H1 (cell line): ENCODE results near the gene ARRDC2. TPM values are rescaled to one million over a fixed set of nuclear protein-coding genes. Genes with fewer than 3 reads are reported as not detected.

Source experiments
- CTCF ChIA-PET: fragments of 300-600 bp; sonication (Branson Sonifier 250); formaldehyde crosslinking; loops from one replicate; lab custom pipeline; 2021; ENCODE audit not compliant: partially characterized antibody; lab: Charles Lee
- POLR2A ChIA-PET: fragments of 300-600 bp; sonication (Branson Sonifier 250); formaldehyde crosslinking; loops from one replicate; lab custom pipeline; 2021; ENCODE audit warnings: inconsistent platforms; ENCODE audit not compliant: partially characterized antibody; lab: Charles Lee
- DNase-seq, 2 experiments: peaks; one replicate each; pipeline versions ENCODE4 v3.0.0 to v3.0.0-alpha.2; 2010 to 2022; ENCODE audit warnings: low spot score in 2 of 2, low read depth in 1 of 2, mixed read lengths in 1 of 2
- FAIRE-seq: peaks from 2 replicates; lab custom pipeline; 2011; peaks lifted over from hg19 to GRCh38; lab: Jason Lieb, UNC
- H2AFZ ChIP-seq: 2 replicates; pipeline ENCODE4 v1.8.1; 2012; ENCODE audit warnings: low read length, inconsistent platforms
- H2AK5ac ChIP-seq: 2 replicates; pipeline ENCODE4 v1.6.1; 2013; ENCODE audit warnings: low read depth, low read length
- H2BK120ac ChIP-seq: replicated peaks from 2 replicates; pipeline ENCODE3; 2013; ENCODE audit warnings: low read depth, low read length, inconsistent platforms
- H2BK12ac ChIP-seq: 2 replicates; pipeline ENCODE4 v1.6.1; 2013; ENCODE audit warnings: low read depth, low read length
- H2BK15ac ChIP-seq: 2 replicates; pipeline ENCODE4 v1.6.1; 2013; ENCODE audit warnings: low read length
- H2BK20ac ChIP-seq: 2 replicates; pipeline ENCODE4 v1.6.1; 2013; ENCODE audit warnings: low read length
- H2BK5ac ChIP-seq: 2 replicates; pipeline ENCODE4 v1.6.1; 2013; ENCODE audit warnings: low read depth, low read length
- H3K14ac ChIP-seq: 2 replicates; pipeline ENCODE4 v1.6.1; 2013; ENCODE audit warnings: inconsistent platforms; ENCODE audit not compliant: insufficient read length
- H3K18ac ChIP-seq: 2 replicates; pipeline ENCODE4 v1.6.1; 2013; ENCODE audit warnings: low read length; ENCODE audit errors: extremely low read depth
- H3K23ac ChIP-seq: 2 replicates; pipeline ENCODE4 v1.6.1; 2013; ENCODE audit warnings: inconsistent platforms; ENCODE audit not compliant: insufficient read length
- H3K23me2 ChIP-seq: 2 replicates; pipeline ENCODE4 v1.6.1; 2013; ENCODE audit warnings: low read depth, low read length
- H3K27ac ChIP-seq: 2 replicates; pipeline ENCODE4 v1.6.1; 2011; ENCODE audit warnings: low read depth, low read length, inconsistent platforms
- H3K27me3 ChIP-seq, 4 experiments: replicated peaks in 1 of 4; 1 replicate in 1 of 4; 2 replicates in 3 of 4; pipeline versions ENCODE4 v1.6.1 to v1.8.1; 2011 to 2013; ENCODE audit warnings: low read length in 3 of 4, mild to moderate bottlenecking in 3 of 4, inconsistent platforms in 2 of 4, mixed read lengths in 2 of 4, moderate library complexity in 1 of 4; ENCODE audit not compliant: control insufficient read depth in 3 of 4, insufficient read depth in 3 of 4; ENCODE audit errors: extremely low read depth in 1 of 4
- H3K36me3 ChIP-seq, 4 experiments: 2 replicates each; pipeline versions ENCODE4 v1.6.1 to v1.8.1; 2011 to 2013; ENCODE audit warnings: mild to moderate bottlenecking in 4 of 4, low read length in 3 of 4, moderate library complexity in 2 of 4, control low read depth in 1 of 4, inconsistent platforms in 1 of 4; ENCODE audit not compliant: insufficient read depth in 4 of 4, control insufficient read depth in 2 of 4
- H3K4ac ChIP-seq: replicated peaks from 2 replicates; pipeline ENCODE3; 2013; ENCODE audit warnings: low read length, low read depth, mixed read lengths, inconsistent platforms; ENCODE audit not compliant: insufficient read length
- H3K4me1 ChIP-seq, 4 experiments: replicated peaks in 1 of 4; 1 replicate in 1 of 4; 2 replicates in 3 of 4; pipeline versions ENCODE4 v1.6.1 to v1.8.1; 2011 to 2013; ENCODE audit warnings: low read length in 3 of 4, inconsistent platforms in 2 of 4, mixed read lengths in 1 of 4; ENCODE audit not compliant: insufficient read depth in 4 of 4, control insufficient read depth in 3 of 4
- H3K4me2 ChIP-seq, 2 experiments: 2 replicates each; pipeline versions ENCODE4 v1.6.1 to v1.8.1; 2011 to 2013; ENCODE audit warnings: low read depth in 2 of 2, low read length in 2 of 2, control low read depth in 1 of 2, inconsistent platforms in 1 of 2, mild to moderate bottlenecking in 1 of 2; ENCODE audit not compliant: insufficient read depth in 1 of 2
- H3K4me3 ChIP-seq, 4 experiments: fragments of 200-600, 300-600 bp in 1 of 4; sonication (generic), shearing (Covaris generic), sonication (Bioruptor Twin) in 1 of 4; 2 replicates each; pipeline versions ENCODE4 v1.5.1 to v1.8.1; 2011 to 2016; ENCODE audit warnings: low read length in 4 of 4, low read depth in 3 of 4, control low read depth in 2 of 4, inconsistent platforms in 2 of 4, mild to moderate bottlenecking in 2 of 4, mixed read lengths in 1 of 4, moderate library complexity in 1 of 4; ENCODE audit not compliant: insufficient read depth in 2 of 4; ENCODE audit errors: extremely low read depth in 1 of 4
- H3K56ac ChIP-seq: replicated peaks from 2 replicates; pipeline ENCODE3; 2013; ENCODE audit warnings: low read depth, mild to moderate bottlenecking, mixed read lengths, low read length, inconsistent platforms; ENCODE audit not compliant: insufficient read length
- H3K79me1 ChIP-seq: 2 replicates; pipeline ENCODE4 v1.6.1; 2013; ENCODE audit warnings: low read depth, low read length, control low read depth
- H3K79me2 ChIP-seq, 2 experiments: 2 replicates each; pipeline versions ENCODE4 v1.6.1 to v1.8.1; 2012 to 2013; ENCODE audit warnings: low read length in 2 of 2, mild to moderate bottlenecking in 2 of 2, inconsistent platforms in 1 of 2; ENCODE audit not compliant: insufficient read depth in 2 of 2, control insufficient read depth in 1 of 2
- H3K9ac ChIP-seq, 4 experiments: replicated peaks in 1 of 4; 1 replicate in 1 of 4; 2 replicates in 3 of 4; pipeline versions ENCODE4 v1.6.1 to v1.8.1; 2011 to 2013; ENCODE audit warnings: low read depth in 3 of 4, low read length in 3 of 4, control low read depth in 2 of 4, mild to moderate bottlenecking in 2 of 4, moderate library complexity in 2 of 4, inconsistent platforms in 1 of 4; ENCODE audit errors: extremely low read depth in 1 of 4
- H3K9me3 ChIP-seq, 2 experiments: 2 replicates each; pipeline versions ENCODE4 v1.6.1 to v1.8.1; 2012 to 2013; ENCODE audit warnings: mild to moderate bottlenecking in 2 of 2, moderate library complexity in 2 of 2, control low read depth in 1 of 2, inconsistent platforms in 1 of 2, low read depth in 1 of 2, low read length in 1 of 2, mixed read lengths in 1 of 2; ENCODE audit not compliant: insufficient read depth in 2 of 2
- H4K20me1 ChIP-seq, 2 experiments: replicated peaks in 1 of 2; 2 replicates each; pipeline versions ENCODE3 to v1.8.1; 2011 to 2013; ENCODE audit warnings: inconsistent platforms in 2 of 2, low read length in 2 of 2, mild to moderate bottlenecking in 1 of 2; ENCODE audit not compliant: insufficient read depth in 2 of 2, control insufficient read depth in 1 of 2
- H4K5ac ChIP-seq: 2 replicates; pipeline ENCODE4 v1.6.1; 2013; ENCODE audit warnings: low read length, low read depth, mixed read lengths, inconsistent platforms; ENCODE audit not compliant: insufficient read length
- H4K8ac ChIP-seq: 2 replicates; pipeline ENCODE4 v1.8.0; 2013; ENCODE audit warnings: mild to moderate bottlenecking, moderate library complexity, low read length, inconsistent platforms; ENCODE audit not compliant: insufficient read depth; ENCODE audit errors: extremely low read depth
- H4K91ac ChIP-seq: replicated peaks from 2 replicates; pipeline ENCODE3; 2013; ENCODE audit warnings: low read length, mixed read lengths, inconsistent platforms; ENCODE audit not compliant: insufficient read length
- ASH2L ChIP-seq: fragments of 200-600, 300-600 bp; sonication (generic); IDR thresholded peaks from one replicate; pipeline ENCODE4 v1.7.1; 2017; ENCODE audit warnings: low read length
- CBX5 ChIP-seq: fragments of 300-800, 300-1000 bp; sonication (generic); IDR thresholded peaks from 2 replicates; pipeline ENCODE4 v1.7.1; 2016; ENCODE audit warnings: antibody characterized with exemption, low read length, low read depth
- GABPA ChIP-seq: IDR thresholded peaks from 2 replicates; pipeline ENCODE4 v1.6.1; 2011; ENCODE audit warnings: mild to moderate bottlenecking, low read length, moderate library complexity, borderline replicate concordance; ENCODE audit not compliant: insufficient read depth
- JUND ChIP-seq: IDR thresholded peaks from 2 replicates; pipeline ENCODE4 v1.6.1; 2011; ENCODE audit warnings: mild to moderate bottlenecking, improper control_type of control experiment, low read length
- KDM1A ChIP-seq: fragments of 200-600, 300-600 bp; sonication (generic); IDR thresholded peaks from 2 replicates; pipeline ENCODE4 v1.7.1; 2016; ENCODE audit warnings: mild to moderate bottlenecking, low read length, borderline replicate concordance
- KDM4A ChIP-seq: IDR thresholded peaks from one replicate; pipeline ENCODE4 v1.7.1; 2012; ENCODE audit warnings: low read depth, mild to moderate bottlenecking, moderate library complexity, low read length, inconsistent platforms; ENCODE audit not compliant: severe bottlenecking
- NRF1 ChIP-seq: IDR thresholded peaks from 2 replicates; pipeline ENCODE4 v1.6.1; 2011; ENCODE audit warnings: mild to moderate bottlenecking, low read depth, low read length, improper control_type of control experiment
- RAD21 ChIP-seq, 2 experiments: IDR thresholded peaks in 1 of 2; conservative IDR thresholded peaks in 1 of 2; 2 replicates each; pipeline ENCODE4 v1.6.1; 2011; ENCODE audit warnings: low read depth in 2 of 2, low read length in 2 of 2, improper control_type of control experiment in 1 of 2, inconsistent platforms in 1 of 2, mild to moderate bottlenecking in 1 of 2, moderate library complexity in 1 of 2
- SP2 ChIP-seq: IDR thresholded peaks from 2 replicates; pipeline ENCODE4 v1.6.1; 2012; ENCODE audit warnings: mild to moderate bottlenecking, low read length, inconsistent platforms
- SP4 ChIP-seq: IDR thresholded peaks from 2 replicates; pipeline ENCODE4 v1.6.1; 2012; ENCODE audit warnings: low read length, inconsistent platforms
- TAF1 ChIP-seq: IDR thresholded peaks from 2 replicates; pipeline ENCODE4 v1.6.1; 2011; ENCODE audit warnings: mild to moderate bottlenecking, low read depth, low read length
- TBP ChIP-seq: IDR thresholded peaks from 2 replicates; pipeline ENCODE4 v1.6.1; 2011; ENCODE audit warnings: low read depth, low read length, improper control_type of control experiment
- USF2 ChIP-seq: IDR thresholded peaks from 2 replicates; pipeline ENCODE4 v1.6.1; 2011; ENCODE audit warnings: low read length, improper control_type of control experiment
- WGBS, 2 experiments: shearing (Covaris generic) in 1 of 2; methylation state at CpG; one replicate each; pipeline versions ENCODE4 v1.1.6 to v1.1.7; 2013 to 2015; ENCODE audit warnings: low lambda C conversion rate in 2 of 2, mixed read lengths in 2 of 2, inconsistent platforms in 1 of 2, low coverage in 1 of 2, missing lambda C conversion rate in 1 of 2; ENCODE audit not compliant: insufficient replicate concordance in 2 of 2, insufficient coverage in 1 of 2, insufficient read length in 1 of 2; ENCODE audit errors: extremely low coverage in 1 of 2, missing lambda C conversion rate in 1 of 2; 5-methylcytosine and 5-hydroxymethylcytosine counted together
- polyA plus RNA-seq, 7 experiments: library from polyadenylated mRNA; depleted of rRNA in 3 of 7; stranded (reverse) in 5 of 7; unstranded in 2 of 7; fragments of >200 nt in 5 of 7; fragments of 200-250 nt in 2 of 7; gene quantifications; 1 replicate in 5 of 7; 2 replicates in 1 of 7; 4 replicates in 1 of 7; pipeline versions ENCODE4 v1.2.1 to v1.2.3, GENCODE V29; 2011 to 2013; ENCODE audit warnings: missing spikeins in 2 of 7, mixed read lengths in 2 of 7
- total RNA-seq: library from RNA; stranded (reverse); fragmentation: NEBNext Ultra II Directional; extraction: Animal tissue kit (Norgen Biotek cat#: 25700); gene quantifications from 2 replicates; pipeline ENCODE4 v1.2.1, GENCODE V29; 2021

The ARRDC2 gene
- total and polyA plus RNA-seq, 2 of the 8 experiments (the other 6 are each of a cell fraction or from before 2014, with no cell fraction given), result 5.4 to 6.9 TPM

- Histone ChIP-seq H3K79me1 (no peaks in the 10 kb centered on the region), H3K4me2 (no peak overlapping the region), H2BK12ac (peak overlapping the region; percentile 23; the same call in 1 of the 2 replicates), H3K9me3 (no peaks in the 10 kb centered on the region), H3K23me2 (peaks cover 2% of the 10 kb centered on the region; the same call in 1 of the 2 replicates), H4K91ac (no peak overlapping the region), H3K4me3 (no peak overlapping the region), H4K20me1 (no peaks in the 10 kb centered on the region), H2BK120ac (no peak overlapping the region), H3K9ac (no peak overlapping the region), H4K8ac (no peak overlapping the region), H2BK20ac (no peak overlapping the region), H3K79me2 (no peaks in the 10 kb centered on the region), H3K27ac (no peak overlapping the region), H4K5ac (no peak overlapping the region), H3K14ac (no peak overlapping the region), H2BK15ac (no peak overlapping the region), H3K4me1 (0 out of 7 replicates have a peak, but pooled peaks cover 0 to 2% (median 0%) of the 10 kb centered on the region in 4 experiments), H3K23ac (no peak overlapping the region), H3K4ac (no peak overlapping the region), H3K36me3 (no peaks in the 10 kb centered on the region), H2AFZ (no peak overlapping the region), H2AK5ac (peak overlapping the region; percentile 56; the same call in 1 of the 2 replicates), H3K18ac (no peak overlapping the region), H2BK5ac (no peak overlapping the region), H3K56ac (no peak overlapping the region), H3K27me3 (no peaks in the 10 kb centered on the region)
- WGBS, 2 experiments, result 93% methylated on average over 6 of the region's 6 CpGs; no CpG with 5 or more reads in 1 of the 2 experiments
- FAIRE-seq (no peak), DNase-seq (no peak)
- CTCF ChIA-PET, result interaction anchor here (0.6 to 3.6 kb wide), 11 partner anchors 10 to 55 kb away, joined by 3 to 34 read pairs (median 5); partner anchors contain the start of gene ARRDC2
- POLR2A ChIA-PET, result interaction anchor here (0.8 to 1.3 kb wide), 3 partner anchors 50 to 197 kb away, joined by 3 to 4 read pairs (median 3); partner anchors contain the start of gene ARRDC2
- TF ChIP-seq JUND (no peak), KDM1A (no peak), NRF1 (no peak), TBP (no peak), CBX5 (no peak), USF2 (no peak), GABPA (no peak), SP4 (no peak), KDM4A (no peak), TAF1 (no peak), SP2 (no peak), ASH2L (no peak), RAD21 (IDR thresholded peaks at IDR 0.05 in 1 of 2, conservative IDR thresholded peaks at IDR 0.05 in 1 of 2; ENCODE audit: low read depth in 2 of 2, low read length in 2 of 2) (no peak)
Observed at GRCh38 chr19:18057557-18057956, 49.6 kb downstream of the ARRDC2 start.
